MCF 10A (cell line): ENCODE measurements around the gene TIMP3. TPM values are rescaled to one million over a fixed set of nuclear protein-coding genes. Genes with fewer than 3 reads are reported as not detected.

Experiments used
- BruUV-seq: library from RNA; stranded (reverse); fragments of 400-500 nt; replicated peaks from 2 replicates; lab custom pipeline; 2021; lab: Mats Ljungman, UMichigan
- CTCF ChIA-PET: fragments of 300-600 bp; sonication (Branson Sonifier 250); formaldehyde crosslinking; extraction: SDS; loops from one replicate; lab custom pipeline; 2021; ENCODE audit warnings: antibody characterized with exemption, inconsistent platforms; lab: Yijun Ruan, JAX
- POLR2A ChIA-PET: fragments of 300-600, 350-650 bp; sonication (Branson Sonifier 250); formaldehyde crosslinking; extraction: SDS; loops from one replicate; lab custom pipeline; 2020; ENCODE audit warnings: antibody characterized with exemption, inconsistent platforms; lab: Yijun Ruan, JAX
- DNase-seq: peaks from one replicate; pipeline ENCODE4 v3.0.0-alpha.2; 2018; ENCODE audit not compliant: unreplicated experiment
- H3K27ac Mint-ChIP-seq: one replicate; pipeline ENCODE4 v1.8.0; 2022; ENCODE audit warnings: mild to moderate bottlenecking, low read depth, mixed read lengths; ENCODE audit not compliant: unreplicated experiment
- H3K27me3 Mint-ChIP-seq: one replicate; pipeline ENCODE4 v1.8.0; 2022; ENCODE audit warnings: mixed read lengths; ENCODE audit not compliant: insufficient read depth, unreplicated experiment
- H3K36me3 Mint-ChIP-seq: one replicate; pipeline ENCODE4 v1.8.0; 2022; ENCODE audit warnings: mild to moderate bottlenecking, moderate library complexity, mixed read lengths; ENCODE audit not compliant: insufficient read depth, unreplicated experiment
- H3K4me1 Mint-ChIP-seq: one replicate; pipeline ENCODE4 v1.8.0; 2022; ENCODE audit warnings: mixed read lengths; ENCODE audit not compliant: insufficient read depth, unreplicated experiment
- H3K4me3 Mint-ChIP-seq: one replicate; pipeline ENCODE4 v1.8.0; 2022; ENCODE audit warnings: mild to moderate bottlenecking, moderate library complexity, mixed read lengths; ENCODE audit not compliant: unreplicated experiment
- H3K9me3 Mint-ChIP-seq: one replicate; pipeline ENCODE4 v1.8.0; 2022; ENCODE audit warnings: mixed read lengths; ENCODE audit not compliant: unreplicated experiment
- intact Hi-C: fragments of 100-400 bp; cut with micrococcal nuclease; formaldehyde crosslinking; loops from 2 replicates; pipeline ENCODE4 v1.14.1; 2022
- total RNA-seq: library from RNA; stranded (reverse); gene quantifications from 2 replicates; pipeline ENCODE4 v1.2.3, GENCODE V29; 2022
- TF ChIP-seq, protein P1 (sequence below): fragments of 200-600 bp; IDR thresholded peaks from one replicate; pipeline ENCODE4 v1.8.0; 2022; ENCODE audit warnings: antibody characterized with exemption, mild to moderate bottlenecking; ENCODE audit not compliant: unreplicated experiment

Gene TIMP3
- total RNA-seq, 1 experiment from 2014 or later, result 50.6 TPM

GRCh38 chr22:32785321-32786026, 16.0 kb upstream of the TIMP3 start:
- ChIA-PET POLR2A (no interaction called here), CTCF (interaction anchor here (1.7 kb wide), 1 partner anchor 11 kb away, joined by 7 read pairs; no protein-coding TSS in a partner anchor)
- DNase-seq, result no peak
- no TSS peak for BruUV-seq
- Mint-ChIP-seq H3K9me3 (no peaks in the 10 kb centered on the region), H3K27ac (no peak overlapping the region), H3K27me3 (no peaks in the 10 kb centered on the region), H3K36me3 (no peaks in the 10 kb centered on the region), H3K4me1 (peaks cover 8% of the 10 kb centered on the region), H3K4me3 (no peak overlapping the region)
- intact Hi-C loops, result no loop called here
- TF ChIP-seq, protein P1, sequence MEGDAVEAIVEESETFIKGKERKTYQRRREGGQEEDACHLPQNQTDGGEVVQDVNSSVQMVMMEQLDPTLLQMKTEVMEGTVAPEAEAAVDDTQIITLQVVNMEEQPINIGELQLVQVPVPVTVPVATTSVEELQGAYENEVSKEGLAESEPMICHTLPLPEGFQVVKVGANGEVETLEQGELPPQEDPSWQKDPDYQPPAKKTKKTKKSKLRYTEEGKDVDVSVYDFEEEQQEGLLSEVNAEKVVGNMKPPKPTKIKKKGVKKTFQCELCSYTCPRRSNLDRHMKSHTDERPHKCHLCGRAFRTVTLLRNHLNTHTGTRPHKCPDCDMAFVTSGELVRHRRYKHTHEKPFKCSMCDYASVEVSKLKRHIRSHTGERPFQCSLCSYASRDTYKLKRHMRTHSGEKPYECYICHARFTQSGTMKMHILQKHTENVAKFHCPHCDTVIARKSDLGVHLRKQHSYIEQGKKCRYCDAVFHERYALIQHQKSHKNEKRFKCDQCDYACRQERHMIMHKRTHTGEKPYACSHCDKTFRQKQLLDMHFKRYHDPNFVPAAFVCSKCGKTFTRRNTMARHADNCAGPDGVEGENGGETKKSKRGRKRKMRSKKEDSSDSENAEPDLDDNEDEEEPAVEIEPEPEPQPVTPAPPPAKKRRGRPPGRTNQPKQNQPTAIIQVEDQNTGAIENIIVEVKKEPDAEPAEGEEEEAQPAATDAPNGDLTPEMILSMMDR, result no peak

DNA sequence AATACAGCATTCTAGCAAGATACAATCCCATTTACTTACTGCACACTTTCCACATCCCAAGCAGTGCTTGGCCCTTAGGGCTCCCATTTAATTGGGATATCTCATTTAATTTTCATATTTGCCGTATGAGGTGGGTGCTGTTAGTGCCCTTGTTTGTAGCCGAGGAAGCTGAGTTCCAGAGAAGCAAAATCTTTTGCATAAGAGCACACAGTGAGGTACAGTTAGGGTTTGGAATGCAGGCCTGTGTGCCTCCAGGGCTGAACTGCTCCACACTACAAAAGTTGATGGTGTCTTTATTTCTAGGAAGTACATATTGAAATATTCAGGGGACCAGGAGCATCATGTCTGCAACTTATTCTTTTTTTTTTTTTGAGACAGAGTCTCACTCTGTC, 15.5 kb upstream of the TIMP3 start:
- ChIA-PET CTCF (interaction anchor here (1.7 to 2.5 kb wide), 2 partner anchors 11 kb away, joined by 7 to 20 read pairs; no protein-coding TSS in a partner anchor), POLR2A (no interaction called here)
- Mint-ChIP-seq H3K4me1 (peaks cover 6% of the 10 kb centered on the region), H3K4me3 (no peak overlapping the region), H3K9me3 (no peaks in the 10 kb centered on the region), H3K27me3 (no peaks in the 10 kb centered on the region), H3K27ac (no peak overlapping the region), H3K36me3 (no peaks in the 10 kb centered on the region)
- TF ChIP-seq, protein P1, result no peak
- no peak for DNase-seq
- no TSS peak for BruUV-seq
- intact Hi-C loops, result no loop called here

GRCh38 chr22:32788904-32789624, 12.4 kb upstream of the TIMP3 start:
- intact Hi-C loops, result no loop called here
- ChIA-PET POLR2A (interaction anchor here (0.8 to 1.2 kb wide), 2 partner anchors 10 to 89 kb away, joined by 3 read pairs; no protein-coding TSS in a partner anchor), CTCF (interaction anchor here (0.6 to 3.1 kb wide), 6 partner anchors 10 to 1077 kb away, joined by 3 to 11 read pairs (median 4); no protein-coding TSS in a partner anchor)
- Mint-ChIP-seq H3K36me3 (peaks cover 6% of the 10 kb centered on the region), H3K4me1 (peaks cover 6% of the 10 kb centered on the region), H3K9me3 (no peaks in the 10 kb centered on the region), H3K4me3 (no peak overlapping the region), H3K27me3 (no peaks in the 10 kb centered on the region), H3K27ac (no peak overlapping the region)
- TF ChIP-seq, protein P1, result no peak
- BruUV-seq, result no TSS peak
- no peak for DNase-seq
